ENCODE data around the gene ATP8B1.
"Not testable (repeated sequence)": the region's sequence is repeated elsewhere in the genome, so short reads cannot be mapped to it uniquely, and the experiment has no call there.

The ATP8B1 gene

DNA sequence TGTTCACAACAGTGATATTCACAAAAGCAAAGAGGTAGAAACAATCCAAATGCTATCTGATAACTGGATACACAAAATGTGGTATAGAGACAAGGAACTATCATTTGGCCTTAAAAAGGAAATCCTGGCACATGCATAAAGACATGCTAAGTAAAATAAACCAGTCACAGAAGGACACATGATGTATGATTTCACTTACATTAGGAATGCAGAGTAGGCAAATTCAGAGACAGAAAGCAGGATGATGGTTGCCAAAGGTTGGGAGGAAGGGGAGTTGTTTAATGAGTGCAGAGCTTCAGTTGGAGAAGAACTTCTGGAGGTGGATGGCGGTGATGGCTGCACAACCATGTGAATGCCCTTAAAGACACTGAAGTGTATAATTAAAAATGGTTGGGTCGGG lies 38.1 kb downstream of the ATP8B1 start:
- DNase-seq (ENCODE audit: low spot score): no peak

GRCh38 chr18:57764087-57764486 lies 39.0 kb downstream of the ATP8B1 start:
- DNase-seq (ENCODE audit: low spot score): no peak

DNA sequence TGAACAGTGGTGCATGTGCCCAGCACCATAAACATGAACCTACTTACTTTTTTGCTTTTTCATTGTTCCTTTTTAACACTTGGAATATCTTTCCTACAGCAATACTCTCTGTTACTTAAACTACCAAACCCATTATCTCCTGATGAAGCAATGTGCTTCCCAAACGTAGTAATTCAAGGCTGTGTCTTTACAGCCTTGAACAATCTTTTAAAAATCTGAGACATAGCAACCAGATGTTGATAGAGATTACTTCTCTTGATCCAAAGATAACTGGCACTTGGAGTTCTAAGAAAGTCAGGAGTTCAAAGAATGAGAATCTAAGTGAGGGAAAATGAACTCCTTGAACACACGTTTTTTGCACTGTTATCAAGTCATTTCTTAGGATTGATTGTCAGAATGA lies 40.4 kb downstream of the ATP8B1 start:
- no peak for DNase-seq (ENCODE audit: low spot score)

DNA sequence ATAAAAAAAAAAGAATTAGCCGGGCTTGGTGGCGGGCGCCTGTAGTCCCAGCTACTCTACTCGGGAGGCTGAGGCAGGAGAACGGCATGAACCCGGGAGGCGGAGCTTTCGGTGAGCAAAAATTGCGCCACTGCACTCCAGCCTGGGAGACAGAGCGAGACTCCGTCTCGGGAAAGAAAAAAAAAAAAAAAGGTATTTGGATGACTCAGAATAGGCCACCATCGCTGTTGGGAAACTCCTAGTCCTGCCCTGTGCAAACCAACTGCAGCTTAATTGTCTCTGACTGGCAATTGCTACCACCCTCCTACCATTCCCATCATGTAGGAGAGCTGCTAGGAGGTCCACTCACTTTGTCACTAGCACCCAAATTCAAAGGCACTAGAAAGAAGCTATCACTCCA lies 43.5 kb downstream of the ATP8B1 start:
- DNase-seq (ENCODE audit: low spot score): no peak

GRCh38 chr18:57755473-57756067 lies 47.5 kb downstream of the ATP8B1 start:
- no peak for DNase-seq (ENCODE audit: low spot score)

- no peak for DNase-seq (ENCODE audit: low spot score)
These were observed 48.4 kb downstream of the ATP8B1 start for GRCh38 chr18:57754577-57755338.

- no peak for DNase-seq (ENCODE audit: low spot score)
These were observed 50.1 kb downstream of the ATP8B1 start for GRCh38 chr18:57753063-57753462.

GRCh38 chr18:57749604-57749970 lies 53.5 kb downstream of the ATP8B1 start:
- no peak for DNase-seq (ENCODE audit: low spot score)

DNA sequence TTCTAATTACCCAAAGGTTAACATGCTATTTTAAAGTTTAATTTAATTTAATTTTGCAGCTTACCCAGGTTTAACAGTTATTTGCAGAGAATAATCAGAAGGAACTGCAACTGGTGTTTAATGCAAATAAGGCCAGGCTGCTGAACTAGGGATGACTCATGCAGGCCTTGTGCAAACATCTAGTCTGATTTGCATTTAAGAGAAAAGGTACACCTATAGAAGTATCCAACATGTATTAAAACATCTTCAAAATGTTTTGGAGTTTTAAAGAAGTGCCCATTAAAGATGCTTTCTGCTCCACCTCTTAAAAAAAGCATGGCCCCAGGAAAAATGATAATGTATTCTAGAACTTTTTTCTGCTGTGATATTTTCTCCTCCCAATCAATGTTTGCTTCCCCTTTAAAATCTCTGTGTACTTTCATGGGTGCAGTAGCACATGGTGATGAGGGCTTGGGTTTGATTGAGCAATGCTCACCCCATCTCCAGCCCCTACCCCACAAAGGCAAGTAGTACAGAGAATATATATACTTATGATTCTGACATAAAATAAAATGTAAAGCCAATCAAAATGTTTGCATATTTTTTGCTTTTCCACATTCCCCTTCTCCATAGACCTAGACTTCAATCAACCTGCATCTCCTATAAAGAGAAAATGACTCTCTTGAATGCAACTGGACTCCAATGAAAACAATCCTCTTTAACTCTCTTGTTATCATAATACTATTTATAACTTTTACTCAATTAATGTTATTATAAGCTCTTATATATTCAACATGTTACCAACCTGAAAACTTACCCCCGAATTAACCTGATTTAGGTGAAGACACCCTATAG lies 54.1 kb downstream of the ATP8B1 start:
- no peak for DNase-seq (ENCODE audit: low spot score)

DNA sequence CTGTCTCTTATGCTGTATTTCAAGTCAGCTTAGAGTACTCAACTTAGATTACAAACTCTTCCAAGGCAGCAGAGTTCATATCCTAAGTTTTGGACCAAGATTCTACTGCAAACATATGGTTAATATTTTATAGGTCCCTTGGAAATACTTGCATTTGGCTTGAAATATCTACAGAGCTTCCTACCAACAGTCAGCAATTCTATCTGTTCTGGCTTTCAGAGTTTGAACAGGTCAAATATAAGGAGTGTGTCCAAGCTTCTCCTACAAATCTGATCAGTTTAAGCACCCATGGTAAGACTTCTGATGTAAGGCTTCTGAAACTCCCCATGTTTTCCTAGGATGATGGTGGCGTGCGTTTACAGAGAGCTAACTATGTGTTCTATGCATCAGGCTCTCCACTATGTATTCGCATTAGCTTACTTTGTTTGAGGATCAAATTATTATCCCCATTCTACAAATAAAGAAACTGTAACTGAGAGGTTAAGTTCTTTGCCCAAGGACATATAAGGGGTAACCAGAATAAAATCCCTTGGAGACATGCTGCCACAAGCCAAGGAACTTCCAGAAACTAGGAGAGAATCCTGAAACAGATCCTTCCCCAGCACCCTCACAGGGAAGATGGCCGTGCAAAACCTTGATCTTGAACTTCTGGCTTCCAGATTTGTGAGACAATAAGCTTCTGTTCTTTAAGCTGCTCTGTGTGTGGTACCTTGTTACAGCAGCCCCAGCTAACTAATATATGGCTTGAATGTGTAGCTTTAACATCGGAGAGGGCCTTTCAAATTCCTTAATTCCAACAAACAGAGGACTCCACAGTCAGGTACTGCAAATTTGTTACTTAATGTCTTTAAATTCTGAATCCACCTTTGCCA lies 55.1 kb downstream of the ATP8B1 start:
- no peak for DNase-seq (ENCODE audit: low spot score)

DNA sequence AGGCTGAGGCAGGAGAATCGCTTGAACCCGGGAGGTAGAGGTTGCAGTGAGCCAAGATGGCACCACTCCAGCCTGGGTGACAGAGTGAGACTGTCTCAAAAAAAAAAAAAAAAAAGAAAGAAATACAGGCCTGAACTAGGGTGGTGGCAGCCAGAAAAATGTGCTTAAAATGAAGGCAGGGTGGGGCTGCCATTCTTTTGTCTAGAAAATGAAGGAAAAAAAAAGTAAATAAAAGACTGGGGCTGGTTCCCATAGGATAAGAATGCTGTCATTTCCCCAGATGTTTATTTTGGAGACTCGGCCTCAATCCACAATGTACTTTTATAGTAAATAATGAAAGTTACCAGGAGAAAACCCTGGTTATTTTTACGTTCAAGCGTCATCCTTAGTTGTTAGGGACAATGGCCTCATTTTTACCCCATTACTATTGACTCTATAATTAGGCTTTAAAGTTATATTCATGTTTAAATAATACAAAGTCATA lies 58.9 kb downstream of the ATP8B1 start:
- no peak for DNase-seq (ENCODE audit: low spot score)

GRCh38 chr18:57743008-57743407 lies 60.1 kb downstream of the ATP8B1 start:
- no peak for DNase-seq (ENCODE audit: low spot score)

GRCh38 chr18:57741273-57741672 lies 61.8 kb downstream of the ATP8B1 start:
- no peak for DNase-seq (ENCODE audit: low spot score)

DNA sequence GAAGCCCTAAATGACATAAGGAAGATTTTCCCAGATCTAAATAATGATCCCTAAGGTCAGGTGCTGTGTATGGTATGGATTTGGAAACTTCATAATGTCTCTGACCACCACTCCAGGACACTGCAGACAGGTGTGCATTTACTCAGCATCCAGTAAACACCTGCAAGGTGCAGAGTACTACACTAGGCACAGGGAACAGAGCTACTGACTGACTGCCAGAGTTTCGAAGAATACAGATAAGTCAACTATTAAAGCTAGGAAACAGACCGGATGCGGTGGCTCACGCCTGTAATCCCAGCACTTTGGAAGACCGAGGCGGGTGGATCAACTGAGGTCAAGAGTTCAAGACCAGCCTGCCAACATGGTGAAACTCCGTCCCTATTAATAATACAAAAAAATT lies 65.0 kb downstream of the ATP8B1 start:
- no peak for DNase-seq (ENCODE audit: low spot score)

- DNase-seq (ENCODE audit: low spot score): no peak
These were observed 65.6 kb downstream of the ATP8B1 start for GRCh38 chr18:57737400-57738060.

DNA sequence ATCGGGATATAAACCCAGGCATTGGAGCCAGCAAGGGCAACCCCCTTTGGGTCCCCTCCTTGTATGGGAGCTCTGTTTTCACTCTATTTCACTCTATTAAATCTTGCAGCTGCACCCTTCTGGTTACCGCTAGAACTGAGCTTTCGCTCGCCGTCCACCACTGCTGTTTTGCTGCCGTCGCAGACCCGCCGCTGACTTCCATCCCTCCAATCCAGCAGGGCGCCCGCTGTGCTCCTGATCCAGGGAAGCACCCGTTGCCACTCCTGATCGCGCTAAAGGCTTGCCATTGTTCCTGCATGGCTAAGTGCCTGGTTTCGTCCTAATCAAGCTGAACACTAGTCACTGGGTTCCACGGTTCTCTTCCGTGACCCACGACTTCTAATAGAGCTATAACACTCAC lies 68.1 kb downstream of the ATP8B1 start:
- DNase-seq (ENCODE audit: low spot score): not testable (repeated sequence)

GRCh38 chr18:57733861-57734260 lies 69.3 kb downstream of the ATP8B1 start:
- no peak for DNase-seq (ENCODE audit: low spot score)

DNA sequence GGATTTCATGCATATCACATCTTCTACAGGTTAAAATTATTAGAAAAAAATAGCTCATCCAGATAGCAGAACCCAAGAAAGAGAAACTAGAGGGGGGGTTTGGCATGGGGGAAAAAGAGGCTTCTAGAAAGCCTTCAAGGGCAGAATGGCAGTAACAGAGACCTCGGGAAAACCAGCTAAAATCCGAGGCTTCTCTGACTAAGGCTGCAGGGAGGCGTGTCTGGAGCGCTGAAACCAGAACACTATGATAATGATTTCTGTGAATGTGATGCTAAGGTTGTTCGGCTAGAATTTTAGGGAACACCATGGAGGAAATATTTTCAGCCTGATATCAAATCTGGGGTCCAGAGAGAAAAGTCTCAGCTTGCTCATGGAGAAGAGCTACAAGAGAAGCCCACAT lies 73.0 kb downstream of the ATP8B1 start:
- no peak for DNase-seq (ENCODE audit: low spot score)

DNA sequence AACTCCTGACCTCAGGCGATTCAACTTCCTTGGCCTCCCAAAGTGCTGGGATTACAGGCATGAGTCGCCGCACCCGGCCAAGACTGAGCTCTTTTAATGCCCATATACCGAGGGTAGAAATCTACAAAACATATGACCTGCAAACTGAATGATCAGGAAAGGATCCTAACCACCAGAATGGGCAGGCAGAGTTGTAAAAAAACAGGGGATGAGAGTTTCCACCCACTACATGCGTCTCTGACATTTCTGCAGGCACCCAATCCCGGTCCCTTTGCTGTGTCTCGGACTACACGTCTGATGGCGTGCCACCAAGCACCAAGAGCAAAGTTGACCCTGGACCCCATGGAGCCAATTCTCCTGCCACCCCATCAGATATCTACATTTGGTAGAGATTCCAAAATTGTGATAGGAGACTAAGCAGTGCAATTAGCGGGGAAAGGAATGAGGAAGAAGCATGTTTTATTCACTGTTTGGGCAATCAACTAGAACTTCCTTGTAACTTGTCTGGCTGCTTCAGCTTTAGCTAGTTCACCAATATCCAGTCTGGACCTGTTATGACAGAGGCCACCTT lies 74.1 kb downstream of the ATP8B1 start:
- no peak for DNase-seq (ENCODE audit: low spot score)

DNA sequence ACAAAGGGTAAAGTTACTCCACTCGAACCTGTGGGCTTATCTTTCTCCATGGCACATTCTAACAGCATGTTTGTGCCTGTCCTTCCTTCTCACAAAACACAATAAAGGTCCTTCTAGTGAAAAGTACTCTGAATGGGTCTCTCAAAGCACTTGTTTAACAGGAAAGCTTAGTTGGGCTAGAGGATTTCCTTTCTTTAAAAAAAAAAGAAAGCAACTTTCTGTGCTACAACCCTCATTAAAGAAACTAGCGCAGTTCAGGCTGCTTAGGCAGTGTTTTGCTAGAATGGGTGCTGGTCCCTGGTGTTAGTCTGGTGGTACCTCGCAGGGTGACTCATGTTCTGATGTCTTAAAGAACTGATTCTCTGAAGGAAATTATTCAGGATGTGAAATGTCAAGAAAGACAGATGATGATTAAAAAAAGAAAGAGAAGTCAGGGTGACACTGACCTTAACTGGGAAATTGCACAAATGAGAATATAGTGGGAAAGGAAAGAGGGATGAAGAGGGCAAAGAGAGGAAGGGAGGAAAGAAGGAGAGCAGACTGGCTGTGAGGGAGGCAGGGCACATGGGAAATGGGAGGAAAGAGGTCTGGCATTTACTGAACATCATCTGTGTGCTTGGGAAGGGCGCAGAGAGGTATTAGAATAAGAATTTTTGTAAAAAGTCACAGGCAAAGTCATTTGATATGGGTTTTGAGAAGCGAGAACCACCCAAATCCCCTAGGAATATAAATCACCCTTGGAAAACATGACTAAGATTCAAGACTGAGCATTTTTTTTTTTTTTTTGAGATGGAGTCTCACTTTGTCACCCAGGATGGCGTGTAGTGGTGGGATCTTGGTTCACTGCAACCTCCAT lies 74.9 kb downstream of the ATP8B1 start:
- DNase-seq (ENCODE audit: low spot score): no peak
